ENCODE data around the gene ANLN.

Gene ANLN

DNA sequence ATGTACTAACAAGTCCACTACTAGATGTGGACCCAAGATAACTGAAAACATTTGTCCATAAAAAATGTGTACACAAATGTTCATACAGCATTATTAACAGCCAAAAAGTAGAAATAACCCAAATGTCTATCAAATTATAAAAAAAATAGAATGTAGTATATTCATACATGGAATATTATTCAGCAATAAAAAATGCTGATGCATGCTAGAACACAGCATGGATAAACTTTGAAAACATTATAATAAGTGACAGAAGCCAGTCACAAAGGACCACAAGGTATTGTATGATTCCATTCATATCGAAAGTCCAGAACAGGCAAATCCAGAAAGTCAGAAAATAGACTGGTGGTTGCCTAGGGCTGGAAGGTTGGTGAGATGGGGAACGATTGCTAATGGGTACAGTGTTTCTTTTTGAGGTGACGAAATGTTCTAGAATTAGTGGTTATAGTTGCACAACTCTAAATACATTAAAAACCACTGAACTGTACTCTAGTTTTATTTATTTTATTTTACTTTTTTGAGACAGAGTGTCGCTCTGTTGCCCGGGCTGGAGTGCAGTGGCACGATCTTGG lies 43.3 kb upstream of the ANLN start:
- Histone ChIP-seq H3K79me2 (ENCODE audit: insufficient read depth, low read length) (no peaks in the 10 kb centered on the region), H2AFZ (ENCODE audit: low read depth, low read length) (no peak overlapping the region), H3K9me3 (ENCODE audit: insufficient read depth, low read length, severe bottlenecking) (no peaks in the 10 kb centered on the region), H3K27me3 (ENCODE audit: insufficient read depth, low read length, poor library complexity) (no peaks in the 10 kb centered on the region), H3K4me1 (ENCODE audit: insufficient read depth, low read length) (no peaks in the 10 kb centered on the region), H3K4me2 (ENCODE audit: insufficient read depth, low read length) (no peak overlapping the region), H4K20me1 (ENCODE audit: insufficient read depth, low read length) (no peaks in the 10 kb centered on the region), H3K36me3 (ENCODE audit: insufficient read depth, low read length) (no peaks in the 10 kb centered on the region), H3K4me3 (ENCODE audit: low read depth in 1 of 2, low read length in 2 of 2) (no peak overlapping the region), H3K27ac (ENCODE audit: low read length) (no peak overlapping the region), H3K9ac (ENCODE audit: low read depth, low read length) (no peak overlapping the region)
- ATAC-seq (ENCODE audit: insufficient read depth, low read depth) (no peak), DNase-seq (no peak)
- TF ChIP-seq, protein P1, sequence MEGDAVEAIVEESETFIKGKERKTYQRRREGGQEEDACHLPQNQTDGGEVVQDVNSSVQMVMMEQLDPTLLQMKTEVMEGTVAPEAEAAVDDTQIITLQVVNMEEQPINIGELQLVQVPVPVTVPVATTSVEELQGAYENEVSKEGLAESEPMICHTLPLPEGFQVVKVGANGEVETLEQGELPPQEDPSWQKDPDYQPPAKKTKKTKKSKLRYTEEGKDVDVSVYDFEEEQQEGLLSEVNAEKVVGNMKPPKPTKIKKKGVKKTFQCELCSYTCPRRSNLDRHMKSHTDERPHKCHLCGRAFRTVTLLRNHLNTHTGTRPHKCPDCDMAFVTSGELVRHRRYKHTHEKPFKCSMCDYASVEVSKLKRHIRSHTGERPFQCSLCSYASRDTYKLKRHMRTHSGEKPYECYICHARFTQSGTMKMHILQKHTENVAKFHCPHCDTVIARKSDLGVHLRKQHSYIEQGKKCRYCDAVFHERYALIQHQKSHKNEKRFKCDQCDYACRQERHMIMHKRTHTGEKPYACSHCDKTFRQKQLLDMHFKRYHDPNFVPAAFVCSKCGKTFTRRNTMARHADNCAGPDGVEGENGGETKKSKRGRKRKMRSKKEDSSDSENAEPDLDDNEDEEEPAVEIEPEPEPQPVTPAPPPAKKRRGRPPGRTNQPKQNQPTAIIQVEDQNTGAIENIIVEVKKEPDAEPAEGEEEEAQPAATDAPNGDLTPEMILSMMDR (IDR thresholded peaks at IDR 0.05; ENCODE audit: borderline replicate concordance, extremely low read depth, low read length, poor library complexity, severe bottlenecking), result no peak
- no peak for TF ChIP-seq EZH2 (IDR thresholded peaks at IDR 0.05; ENCODE audit: borderline replicate concordance, low read depth, low read length, severe bottlenecking)

DNA sequence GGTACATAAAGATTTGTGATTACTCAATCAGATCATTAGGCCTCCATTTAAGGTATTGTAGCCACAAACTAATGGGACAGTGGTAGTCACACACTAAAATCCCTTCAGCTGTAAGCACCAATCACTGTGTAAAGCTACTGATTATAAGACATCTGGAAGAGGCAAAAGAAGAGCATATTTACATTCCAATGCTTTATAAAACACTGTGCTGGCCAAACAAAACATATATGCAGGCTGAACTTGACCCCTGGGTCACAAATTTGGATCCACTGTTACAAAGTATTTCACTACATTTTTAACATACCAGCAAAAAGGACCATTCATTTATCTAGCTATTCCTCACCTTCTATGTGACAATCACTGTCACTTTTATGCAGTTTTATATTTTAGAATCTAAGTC lies 41.4 kb upstream of the ANLN start:
- H3K36me3 ChIP-seq (ENCODE audit: insufficient read depth, low read length), result no peaks in the 10 kb centered on the region
- no peak overlapping the region for H3K4me3 ChIP-seq (ENCODE audit: low read depth in 1 of 2, low read length in 2 of 2)
- no peaks in the 10 kb centered on the region for H3K79me2 ChIP-seq (ENCODE audit: insufficient read depth, low read length)
- no peaks in the 10 kb centered on the region for H3K27me3 ChIP-seq (ENCODE audit: insufficient read depth, low read length, poor library complexity)
- DNase-seq (no peak), ATAC-seq (ENCODE audit: insufficient read depth, low read depth) (no peak)
- no peaks in the 10 kb centered on the region for H3K4me1 ChIP-seq (ENCODE audit: insufficient read depth, low read length)
- H2AFZ ChIP-seq (ENCODE audit: low read depth, low read length), result no peak overlapping the region
- no peaks in the 10 kb centered on the region for H4K20me1 ChIP-seq (ENCODE audit: insufficient read depth, low read length)
- H3K9ac ChIP-seq (ENCODE audit: low read depth, low read length), result no peak overlapping the region
- H3K27ac ChIP-seq (ENCODE audit: low read length), result no peak overlapping the region
- no peak overlapping the region for H3K4me2 ChIP-seq (ENCODE audit: insufficient read depth, low read length)
- no peak for TF ChIP-seq EZH2 (IDR thresholded peaks at IDR 0.05; ENCODE audit: borderline replicate concordance, low read depth, low read length, severe bottlenecking)
- TF ChIP-seq, protein P1 (IDR thresholded peaks at IDR 0.05; ENCODE audit: borderline replicate concordance, extremely low read depth, low read length, poor library complexity, severe bottlenecking), result no peak
- no peaks in the 10 kb centered on the region for H3K9me3 ChIP-seq (ENCODE audit: insufficient read depth, low read length, severe bottlenecking)

GRCh38 chr7:36348771-36349170 lies 40.9 kb upstream of the ANLN start:
- no peaks in the 10 kb centered on the region for H3K36me3 ChIP-seq (ENCODE audit: insufficient read depth, low read length)
- H3K9ac ChIP-seq (ENCODE audit: low read depth, low read length), result no peak overlapping the region
- H3K9me3 ChIP-seq (ENCODE audit: insufficient read depth, low read length, severe bottlenecking), result no peaks in the 10 kb centered on the region
- no peak overlapping the region for H3K27ac ChIP-seq (ENCODE audit: low read length)
- TF ChIP-seq, protein P1 (IDR thresholded peaks at IDR 0.05; ENCODE audit: borderline replicate concordance, extremely low read depth, low read length, poor library complexity, severe bottlenecking), result no peak
- TF ChIP-seq EZH2 (IDR thresholded peaks at IDR 0.05; ENCODE audit: borderline replicate concordance, low read depth, low read length, severe bottlenecking), result no peak
- no peak for DNase-seq
- no peaks in the 10 kb centered on the region for H3K4me1 ChIP-seq (ENCODE audit: insufficient read depth, low read length)
- no peaks in the 10 kb centered on the region for H3K27me3 ChIP-seq (ENCODE audit: insufficient read depth, low read length, poor library complexity)
- ATAC-seq (ENCODE audit: insufficient read depth, low read depth), result no peak
- no peak overlapping the region for H3K4me2 ChIP-seq (ENCODE audit: insufficient read depth, low read length)
- no peaks in the 10 kb centered on the region for H3K79me2 ChIP-seq (ENCODE audit: insufficient read depth, low read length)
- no peak overlapping the region for H3K4me3 ChIP-seq (ENCODE audit: low read depth in 1 of 2, low read length in 2 of 2)
- no peak overlapping the region for H2AFZ ChIP-seq (ENCODE audit: low read depth, low read length)
- no peaks in the 10 kb centered on the region for H4K20me1 ChIP-seq (ENCODE audit: insufficient read depth, low read length)

GRCh38 chr7:36349626-36350025 lies 40.0 kb upstream of the ANLN start:
- H3K36me3 ChIP-seq (ENCODE audit: insufficient read depth, low read length), result no peaks in the 10 kb centered on the region
- H3K4me1 ChIP-seq (ENCODE audit: insufficient read depth, low read length), result no peaks in the 10 kb centered on the region
- no peak overlapping the region for H3K4me3 ChIP-seq (ENCODE audit: low read depth in 1 of 2, low read length in 2 of 2)
- no peaks in the 10 kb centered on the region for H3K27me3 ChIP-seq (ENCODE audit: insufficient read depth, low read length, poor library complexity)
- no peak for ATAC-seq (ENCODE audit: insufficient read depth, low read depth)
- TF ChIP-seq, protein P1 (IDR thresholded peaks at IDR 0.05; ENCODE audit: borderline replicate concordance, extremely low read depth, low read length, poor library complexity, severe bottlenecking), result no peak
- no peak for TF ChIP-seq EZH2 (IDR thresholded peaks at IDR 0.05; ENCODE audit: borderline replicate concordance, low read depth, low read length, severe bottlenecking)
- no peaks in the 10 kb centered on the region for H3K79me2 ChIP-seq (ENCODE audit: insufficient read depth, low read length)
- no peak overlapping the region for H3K9ac ChIP-seq (ENCODE audit: low read depth, low read length)
- no peaks in the 10 kb centered on the region for H3K9me3 ChIP-seq (ENCODE audit: insufficient read depth, low read length, severe bottlenecking)
- H3K4me2 ChIP-seq (ENCODE audit: insufficient read depth, low read length), result no peak overlapping the region
- no peak overlapping the region for H3K27ac ChIP-seq (ENCODE audit: low read length)
- H2AFZ ChIP-seq (ENCODE audit: low read depth, low read length), result no peak overlapping the region
- no peak for DNase-seq
- H4K20me1 ChIP-seq (ENCODE audit: insufficient read depth, low read length), result no peaks in the 10 kb centered on the region

Measured in DND-41 (cell line).